ENCODE results near the gene WDR75.
"Not testable (repeated sequence)": the region's sequence is repeated elsewhere in the genome, so short reads cannot be mapped to it uniquely, and the experiment has no call there.

The WDR75 gene

GRCh38 chr2:189440947-189441708 is at the start of gene WDR75:
TSS of gene WDR75 (plus strand) at chr2:189441474. CDS start at chr2:189441493, 19 bp downstream.
- peak; percentile 95 for DNase-seq (ENCODE audit: low spot score)

GRCh38 chr2:189393440-189394111 is 47.7 kb upstream of the WDR75 start:
- DNase-seq (ENCODE audit: low spot score): peak; percentile 94

- no peak for DNase-seq (ENCODE audit: low spot score)
Observed at GRCh38 chr2:189394525-189394924, 46.7 kb upstream of the WDR75 start.

GRCh38 chr2:189402932-189403331 is 38.3 kb upstream of the WDR75 start:
- DNase-seq (ENCODE audit: low spot score): peak; percentile 64

- no peak for DNase-seq (ENCODE audit: low spot score)
Observed at GRCh38 chr2:189406586-189407233, 34.6 kb upstream of the WDR75 start.

GRCh38 chr2:189407281-189408209 is 33.7 kb upstream of the WDR75 start:
- DNase-seq (ENCODE audit: low spot score): peak; percentile 15

- DNase-seq (ENCODE audit: low spot score): no peak
Observed at GRCh38 chr2:189408294-189408693, 33.0 kb upstream of the WDR75 start.

- no peak for DNase-seq (ENCODE audit: low spot score)
Observed at GRCh38 chr2:189409131-189409530, 32.1 kb upstream of the WDR75 start.

GRCh38 chr2:189409647-189410046 is 31.6 kb upstream of the WDR75 start:
- DNase-seq (ENCODE audit: low spot score): no peak

- DNase-seq (ENCODE audit: low spot score): no peak
Observed at GRCh38 chr2:189411860-189412259, 29.4 kb upstream of the WDR75 start.

- peak; percentile 43 for DNase-seq (ENCODE audit: low spot score)
Observed at GRCh38 chr2:189412330-189412953, 28.8 kb upstream of the WDR75 start.

GRCh38 chr2:189413249-189413648 is 28.0 kb upstream of the WDR75 start:
- DNase-seq (ENCODE audit: low spot score): no peak

GRCh38 chr2:189421644-189422043 is 19.6 kb upstream of the WDR75 start:
- peak; percentile 87 for DNase-seq (ENCODE audit: low spot score)

- DNase-seq (ENCODE audit: low spot score): no peak
Observed at GRCh38 chr2:189424961-189425360, 16.3 kb upstream of the WDR75 start.

- DNase-seq (ENCODE audit: low spot score): no peak
Observed at GRCh38 chr2:189425676-189426075, 15.6 kb upstream of the WDR75 start.

- DNase-seq (ENCODE audit: low spot score): no peak
Observed at GRCh38 chr2:189426886-189427285, 14.4 kb upstream of the WDR75 start.

- no peak for DNase-seq (ENCODE audit: low spot score)
Observed at GRCh38 chr2:189427872-189428271, 13.4 kb upstream of the WDR75 start.

- DNase-seq (ENCODE audit: low spot score): not testable (repeated sequence)
Observed at GRCh38 chr2:189430448-189430847, 10.8 kb upstream of the WDR75 start.

GRCh38 chr2:189435803-189436202 is 5.5 kb upstream of the WDR75 start:
- DNase-seq (ENCODE audit: low spot score): not testable (repeated sequence)

GRCh38 chr2:189437926-189438325 is 3.3 kb upstream of the WDR75 start:
- no peak for DNase-seq (ENCODE audit: low spot score)

GRCh38 chr2:189439342-189439741 is 1.9 kb upstream of the WDR75 start:
- no peak for DNase-seq (ENCODE audit: low spot score)

GRCh38 chr2:189440644-189440946 is 679 bp upstream of the WDR75 start:
- DNase-seq (ENCODE audit: low spot score): no peak

Measured in kidney tubule cell (primary cell).